ENCODE measurements around the gene BEST4.
"Not testable (repeated sequence)": the region's sequence is repeated elsewhere in the genome, so short reads cannot be mapped to it uniquely, and the experiment has no call there.

BEST4 gene

DNA sequence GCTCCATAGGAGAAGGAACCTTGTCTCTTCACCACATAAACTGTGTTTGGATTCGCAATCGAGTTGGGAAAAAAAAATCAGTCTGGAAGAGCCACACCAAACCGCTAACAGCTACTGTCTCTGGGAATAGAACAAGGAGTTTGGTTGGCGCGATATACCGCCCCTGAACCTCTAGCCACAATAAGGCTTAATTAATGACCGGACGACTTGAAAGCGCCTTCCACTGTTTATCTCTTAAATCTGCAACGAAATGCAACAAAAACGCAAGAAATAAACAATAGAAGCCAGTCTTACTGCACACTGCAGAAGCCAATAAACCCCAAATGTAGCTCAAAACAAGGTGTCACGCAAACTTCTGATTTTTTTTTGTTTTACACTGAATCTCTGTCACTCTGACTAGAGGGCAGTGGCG, 31.2 kb upstream of the BEST4 start:
- no peak for DNase-seq

DNA sequence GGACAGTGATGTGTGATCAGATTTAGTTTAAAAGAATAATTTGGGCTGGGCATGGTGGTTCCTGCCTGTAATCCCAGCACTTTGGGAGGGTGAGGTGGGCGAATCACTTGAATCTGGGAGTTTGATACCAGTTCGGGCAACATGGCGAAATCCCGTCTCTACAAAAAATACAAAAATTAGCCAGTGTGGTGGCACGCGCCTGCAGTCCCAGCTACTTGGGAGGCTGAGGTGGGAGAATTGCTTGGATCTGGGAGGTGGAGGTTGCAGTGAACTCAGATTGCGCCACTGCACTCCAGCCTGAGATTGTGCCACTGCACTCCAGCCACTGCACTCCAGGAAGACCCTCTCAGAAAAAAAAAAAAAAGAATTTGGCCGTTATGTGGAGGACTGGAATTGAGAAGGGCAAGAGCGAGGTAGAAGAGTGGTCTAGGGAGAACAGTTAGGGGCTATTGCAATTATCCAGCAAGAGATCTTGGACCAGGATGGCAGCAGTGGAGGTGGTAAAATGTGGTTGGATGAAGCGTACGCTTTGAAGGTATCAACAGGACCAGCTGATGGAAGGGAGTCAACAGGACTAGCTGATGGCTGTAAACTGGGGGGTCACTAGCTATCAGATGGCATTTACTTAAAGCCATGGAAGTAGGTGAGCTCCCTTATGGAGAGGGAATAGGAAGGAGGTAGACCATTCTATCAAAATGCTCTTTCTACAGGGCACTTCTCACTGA, 30.0 kb upstream of the BEST4 start:
- no peak for DNase-seq

DNA sequence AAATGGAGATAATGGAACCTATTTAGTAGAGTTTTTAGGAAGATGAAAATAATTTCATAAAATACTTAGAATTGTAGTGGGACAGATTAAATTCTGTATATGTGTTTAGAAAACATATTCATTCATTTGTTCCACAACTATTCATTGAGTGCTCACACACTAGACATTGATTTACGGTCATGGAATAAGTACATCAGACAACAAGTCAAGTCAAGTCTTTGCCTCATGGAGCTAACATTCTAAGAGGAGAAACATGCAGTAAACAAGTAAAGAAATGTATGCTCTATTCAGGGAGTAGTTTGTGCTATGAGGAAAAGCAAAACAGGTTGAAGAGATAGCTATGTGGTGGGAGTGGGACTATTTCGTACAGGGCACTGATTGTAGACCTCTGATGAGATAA, 29.3 kb upstream of the BEST4 start:
- no peak for DNase-seq

DNA sequence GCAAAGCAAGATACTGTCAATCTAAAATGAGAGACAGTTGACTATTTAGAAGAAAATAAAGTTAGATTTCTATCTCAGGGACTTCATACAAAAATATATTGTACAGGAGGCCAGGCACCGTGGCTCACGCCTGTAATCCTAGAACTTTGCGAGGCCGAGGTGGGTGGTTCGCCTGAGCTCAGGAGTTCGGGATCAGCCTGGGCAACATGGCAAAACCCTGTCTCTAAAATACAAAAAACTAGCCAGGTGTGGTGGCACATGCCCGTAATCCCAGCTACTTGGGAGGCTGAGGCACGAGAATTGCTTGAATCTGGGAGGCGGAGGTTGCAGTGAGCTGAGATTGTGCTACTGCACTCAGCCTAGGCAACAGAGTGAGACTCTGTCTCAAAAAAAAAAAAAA, 28.0 kb upstream of the BEST4 start:
- not testable (repeated sequence) for DNase-seq

GRCh38 chr1:44812822-44813543, 25.0 kb upstream of the BEST4 start:
- no peak for DNase-seq

GRCh38 chr1:44811234-44811633, 23.3 kb upstream of the BEST4 start:
- DNase-seq: no peak

- DNase-seq: not testable (repeated sequence)
These were observed 22.8 kb upstream of the BEST4 start for GRCh38 chr1:44810762-44811105.

DNA sequence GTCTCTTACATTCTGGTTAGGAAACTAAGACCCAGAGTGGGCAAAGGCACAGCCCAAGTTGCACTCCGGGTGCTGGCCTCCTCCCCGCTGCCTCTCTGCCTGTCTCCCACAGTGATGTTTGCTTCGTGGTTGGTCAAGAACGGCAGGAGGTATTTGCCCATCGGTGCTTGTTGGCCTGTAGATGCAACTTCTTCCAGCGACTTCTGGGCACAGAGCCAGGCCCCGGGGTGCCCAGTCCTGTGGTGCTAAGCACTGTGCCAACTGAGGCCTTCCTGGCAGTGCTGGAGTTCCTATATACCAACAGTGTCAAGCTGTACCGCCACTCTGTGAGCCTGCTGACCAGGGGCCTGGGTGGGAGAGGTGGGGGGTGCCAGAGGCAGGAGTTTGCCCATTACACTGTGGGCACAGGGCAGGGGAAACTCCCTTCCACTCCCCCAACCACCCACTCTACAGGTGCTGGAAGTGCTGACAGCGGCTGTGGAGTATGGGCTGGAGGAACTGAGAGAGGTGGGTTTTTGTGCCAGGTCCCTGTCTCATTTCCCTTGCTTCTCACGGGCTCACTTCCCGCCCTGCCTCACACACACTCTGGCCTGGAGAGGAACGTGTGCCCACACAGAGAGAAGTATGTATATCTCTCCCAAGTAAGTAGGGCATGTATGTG, 22.3 kb upstream of the BEST4 start:
- DNase-seq: no peak

GRCh38 chr1:44808938-44809917, 21.3 kb upstream of the BEST4 start:
- DNase-seq: peak; percentile 93

DNA sequence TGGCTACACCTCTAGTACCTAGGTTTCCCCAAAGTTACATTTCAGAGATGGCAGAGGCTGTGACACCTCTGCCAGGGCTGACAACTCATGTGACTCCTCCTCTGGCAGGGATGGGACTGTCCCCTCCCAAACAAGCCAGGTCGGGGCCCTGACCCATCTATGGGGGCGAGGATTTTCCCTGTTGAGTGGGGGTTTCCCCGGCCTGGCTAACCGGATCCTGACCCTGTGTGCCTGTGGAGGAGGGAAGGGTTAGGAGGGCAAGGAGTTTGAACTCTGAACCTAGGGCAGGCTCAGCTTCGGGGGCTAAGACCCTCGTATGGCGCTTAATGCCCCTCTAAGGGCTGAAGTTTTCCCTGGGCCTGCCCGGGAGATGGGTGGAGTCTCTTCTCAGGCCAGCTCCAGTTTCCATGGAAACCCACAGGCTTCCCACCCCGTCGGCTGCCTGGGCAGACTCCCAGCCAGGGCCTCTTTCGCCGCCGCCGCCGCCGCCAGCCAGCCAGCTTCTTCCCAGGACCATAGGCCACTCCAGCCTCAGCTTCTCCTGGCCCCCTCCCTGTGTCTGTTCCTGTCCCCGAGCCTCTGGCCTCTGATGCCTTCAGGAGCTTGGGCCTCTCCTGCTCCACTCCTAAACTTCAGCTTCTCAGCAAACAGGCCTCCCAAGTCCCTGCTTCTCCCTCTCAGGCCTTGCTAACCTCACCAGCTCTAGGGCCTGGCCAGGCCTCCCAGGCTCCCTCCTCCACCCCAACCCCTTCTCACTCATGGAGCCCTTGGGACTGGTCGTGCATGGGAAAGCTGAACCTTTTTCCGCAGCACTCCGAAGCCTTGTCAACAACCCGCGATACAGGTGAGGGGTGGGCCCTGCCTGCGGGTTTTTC, 20.3 kb upstream of the BEST4 start, which contains the start of gene BTBD19:
Gene BTBD19, plus strand, starts transcription at position 461 of the 875 bp plus-strand sequence. Its CDS starts 298 bp downstream, at position 759.
- peak; percentile 30 for DNase-seq

DNA sequence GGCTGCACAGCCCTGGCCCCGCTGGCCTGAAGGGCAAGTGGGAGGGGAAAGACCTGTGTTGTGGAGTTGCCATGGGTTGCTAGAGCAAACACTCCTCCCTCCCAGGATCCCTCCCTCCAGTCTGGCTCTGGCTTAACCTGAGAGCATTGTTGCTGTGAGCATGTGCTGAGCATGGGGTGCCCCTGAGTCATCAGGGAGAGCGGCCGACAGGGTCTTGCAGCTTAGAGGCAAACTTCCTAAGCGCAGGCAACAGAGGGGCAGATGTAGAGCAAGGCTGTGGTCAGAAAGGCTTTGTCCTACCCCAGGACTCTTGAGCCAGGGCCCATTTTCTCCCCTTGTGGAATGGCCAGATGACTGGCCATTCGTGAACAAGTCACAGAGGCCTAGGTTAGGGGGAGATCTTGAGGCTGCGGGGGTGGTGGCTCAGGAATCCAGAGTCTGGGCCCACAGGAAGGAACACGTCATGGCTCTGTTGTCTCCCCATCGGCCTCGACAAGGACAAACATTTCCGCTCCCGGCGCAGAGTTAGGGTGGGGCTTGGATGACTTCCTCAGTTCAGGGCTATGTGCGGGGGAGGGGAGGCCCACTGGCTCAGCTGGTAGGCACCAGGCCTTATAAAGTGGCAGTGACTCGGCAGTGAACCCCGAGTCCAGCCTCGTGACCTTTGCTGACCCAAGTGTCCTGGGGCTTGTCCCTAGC, 19.5 kb upstream of the BEST4 start:
- DNase-seq: peak; percentile 92

DNA sequence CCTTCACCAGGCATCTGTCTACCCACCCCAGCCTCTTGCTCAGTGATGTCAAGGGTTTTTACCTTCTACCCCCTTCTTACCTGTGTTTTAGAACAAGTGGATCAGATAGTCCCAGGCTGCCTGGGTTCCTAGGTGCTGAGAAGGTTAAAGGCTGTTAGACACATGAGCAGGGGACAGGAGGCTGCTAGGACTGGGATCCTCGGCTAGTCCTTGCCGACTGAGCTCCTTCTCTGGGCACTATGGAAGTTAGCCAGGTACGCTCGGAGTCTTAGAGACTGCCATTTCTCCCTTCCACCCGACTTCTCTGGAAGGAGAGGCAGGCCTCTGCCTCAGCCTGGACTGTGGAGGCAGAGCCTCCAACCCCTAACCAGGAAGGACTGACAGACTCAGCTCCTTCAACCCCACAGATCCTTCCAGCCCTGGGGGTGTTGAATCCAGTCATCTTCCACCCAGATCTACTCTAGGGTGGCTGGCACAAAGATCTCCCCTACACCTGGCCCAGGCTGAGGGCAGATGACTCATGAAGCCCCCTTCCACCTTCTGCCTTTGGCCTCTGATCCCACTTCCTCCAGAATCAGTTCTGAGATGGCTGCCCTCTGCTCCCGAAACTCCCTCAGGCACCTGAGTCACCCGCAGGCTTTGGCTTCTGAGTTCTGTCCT, 18.9 kb upstream of the BEST4 start, which contains the start of gene DYNLT4:
Gene DYNLT4, minus strand, starts transcription at position 648 of the 660 bp plus-strand sequence. CDS start 683 bp downstream, outside the sequence.
- no peak for DNase-seq

GRCh38 chr1:44806025-44806703, 18.2 kb upstream of the BEST4 start:
- no peak for DNase-seq

- DNase-seq: no peak
These were observed 17.5 kb upstream of the BEST4 start for GRCh38 chr1:44805311-44806024.

DNA sequence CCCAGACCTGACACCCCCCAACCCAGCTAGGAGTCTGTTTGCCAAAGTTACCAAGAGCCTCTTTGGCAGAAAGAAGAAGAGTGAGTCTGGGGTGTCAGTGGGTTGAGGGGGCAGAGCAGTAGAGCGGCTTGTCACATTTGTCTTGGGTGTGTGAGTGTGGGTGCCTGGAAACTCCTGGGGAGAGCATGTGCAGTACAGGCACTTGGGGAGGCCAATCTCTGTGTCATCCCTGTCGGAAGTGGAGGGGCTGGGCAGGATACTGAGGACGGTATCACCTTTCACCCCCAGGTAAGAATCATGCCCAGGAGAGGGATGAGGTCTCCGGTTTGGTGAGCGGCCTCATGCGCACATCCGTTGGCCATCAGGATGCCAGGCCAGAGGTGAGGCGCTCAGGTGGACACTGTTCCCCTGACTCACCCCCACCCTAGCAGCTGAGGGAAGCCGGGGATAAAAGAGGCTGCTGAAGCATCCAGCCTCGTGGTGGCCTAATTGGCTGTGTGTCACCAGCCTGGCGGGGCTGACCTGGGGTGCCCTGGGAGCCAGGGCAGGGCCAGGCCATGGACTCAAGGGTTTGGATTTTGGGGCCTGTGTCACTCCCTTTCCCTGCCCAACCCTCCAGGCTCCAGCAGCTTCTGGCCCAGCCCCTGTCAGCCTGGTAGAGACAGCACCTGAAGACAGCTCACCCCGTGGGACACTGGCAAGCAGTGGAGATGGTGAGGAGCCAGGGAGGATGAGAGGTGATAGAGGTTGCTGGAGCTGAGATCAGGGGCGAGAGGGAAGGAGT, 15.5 kb upstream of the BEST4 start:
- no peak for DNase-seq

DNA sequence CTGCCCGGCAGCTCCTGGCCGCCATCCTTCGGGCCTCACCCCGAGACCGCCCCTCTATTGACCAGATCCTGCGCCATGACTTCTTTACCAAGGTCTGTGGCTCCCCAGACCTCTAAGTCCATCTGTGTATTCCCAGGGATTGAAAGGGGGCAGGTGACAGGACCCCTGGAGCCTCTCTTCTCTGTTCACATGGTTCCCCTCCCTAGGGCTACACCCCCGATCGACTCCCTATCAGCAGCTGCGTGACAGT, 15.0 kb upstream of the BEST4 start:
- no peak for DNase-seq

DNA sequence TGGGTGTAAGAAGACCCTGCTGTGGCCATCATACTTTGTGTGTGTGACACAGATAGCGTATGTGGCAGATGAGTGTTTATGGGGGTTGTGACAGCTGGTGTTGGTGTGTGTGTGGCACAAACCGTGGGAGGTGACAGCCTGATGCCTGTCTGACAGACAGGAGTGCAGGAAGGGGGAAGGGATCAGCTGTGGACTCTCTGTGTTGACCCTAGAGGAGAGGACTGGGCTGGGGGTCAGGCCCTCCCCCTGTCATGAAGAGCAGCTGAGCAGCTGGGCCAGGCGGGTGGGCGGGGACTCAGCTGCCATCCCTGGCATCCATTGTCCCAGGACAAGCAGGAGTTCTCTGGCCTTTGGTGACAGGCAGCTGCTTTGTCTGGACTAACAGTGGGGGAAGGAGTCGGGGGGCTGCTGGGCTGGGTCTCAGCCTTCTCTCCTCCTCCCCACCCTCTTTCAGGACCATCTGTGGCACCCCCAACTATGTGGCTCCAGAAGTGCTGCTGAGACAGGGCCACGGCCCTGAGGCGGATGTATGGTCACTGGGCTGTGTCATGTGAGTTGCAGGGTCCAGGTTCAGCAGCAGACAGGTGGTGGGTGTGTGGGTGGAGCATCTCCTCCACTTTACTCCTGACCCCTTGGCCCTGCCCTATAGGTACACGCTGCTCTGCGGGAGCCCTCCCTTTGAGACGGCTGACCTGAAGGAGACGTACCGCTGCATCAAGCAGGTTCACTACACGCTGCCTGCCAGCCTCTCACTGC, 14.5 kb upstream of the BEST4 start:
- DNase-seq: no peak

Data from GF-D8 (cell line).